ENCODE results near the gene SNAI1. TPM values are rescaled to one million over a fixed set of nuclear protein-coding genes. Genes with fewer than 3 reads are reported as not detected.

Gene SNAI1
- total RNA-seq (1.4 TPM), polyA plus RNA-seq (under 1 TPM in 1 of 4 donors, not detected in 3; 0.34 TPM)

- Histone ChIP-seq H3K9me3 (ENCODE audit: control insufficient read depth in 2 of 2, low read length in 2 of 2) (no peaks in the 10 kb centered on the region), H3K36me3 (ENCODE audit: control insufficient read depth, insufficient read depth, low read length) (no peaks in the 10 kb centered on the region), H3K4me1 (ENCODE audit: control insufficient read depth, insufficient read depth, low read length, poor library complexity, severe bottlenecking) (peaks cover 24% of the 10 kb centered on the region), H3K27me3 (ENCODE audit: control insufficient read depth, insufficient read depth, low read length) (no peaks in the 10 kb centered on the region), H3K4me3 (ENCODE audit: low read depth, low read length) (no peak within 1 kb of the TSS), H3K27ac (ENCODE audit: insufficient read depth, low read length, poor library complexity, severe bottlenecking) (no peak within 1 kb of the TSS)
- H3K4me3 Mint-ChIP-seq = peak within 1 kb of the TSS; percentile 25 to 81 (median 76)
- no peaks in the 10 kb centered on the region for H3K36me3 Mint-ChIP-seq
- H3K9me3 Mint-ChIP-seq = no peaks in the 10 kb centered on the region
- peak within 1 kb of the TSS; percentile 52 to 83 (median 81) for H3K27ac Mint-ChIP-seq
- peaks cover 23% of the 10 kb centered on the region for H3K27me3 Mint-ChIP-seq
- peak; percentile 92 to 93 for ATAC-seq (ENCODE audit: low read depth in 2 of 2)
- peaks cover 0 to 35% (median 10%) of the 10 kb centered on the region in 4 donors for H3K4me1 Mint-ChIP-seq
- DNase-seq = peak; percentile 77 to 88 (median 81)
Observed at GRCh38 chr20:49982346-49983122, at the start of gene SNAI1. Gene SNAI1 (plus strand): TSS chr20:49982980. CDS start chr20:49983060, 80 bp downstream.

DNA sequence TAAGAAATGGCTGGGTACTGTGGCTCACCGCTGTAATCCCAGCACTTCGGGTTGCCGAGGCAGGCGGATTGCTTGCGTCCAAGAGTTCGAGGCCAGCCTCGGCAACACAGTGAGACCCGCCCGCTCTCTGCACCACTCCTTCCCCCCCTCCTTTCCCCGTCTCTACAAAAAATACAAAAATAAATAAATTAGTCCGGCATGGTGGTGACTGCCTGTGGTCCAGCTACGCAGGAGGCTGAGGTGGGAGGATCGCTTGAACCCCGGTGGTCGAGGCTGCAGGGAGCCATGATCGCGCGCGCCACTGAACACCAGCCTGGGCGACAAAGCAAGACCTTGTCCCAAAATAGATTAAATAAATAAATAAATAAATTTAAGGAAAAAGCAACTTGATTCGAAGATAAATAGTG is 47.0 kb upstream of the SNAI1 start:
- Mint-ChIP-seq H3K9me3 (no peaks in the 10 kb centered on the region), H3K4me3 (peak overlapping the region; percentile 95 to 99 (median 98)), H3K36me3 (no peaks in the 10 kb centered on the region), H3K27ac (peak overlapping the region in 2 of 3 donors; percentile 46 to 95), H3K27me3 (peaks cover 4% of the 10 kb centered on the region), H3K4me1 (peaks cover 13 to 48% (median 39%) of the 10 kb centered on the region in 4 donors)
- no peak for ATAC-seq (ENCODE audit: low read depth in 2 of 2)
- DNase-seq = no peak
- peaks cover 12% of the 10 kb centered on the region for H3K36me3 ChIP-seq (ENCODE audit: control insufficient read depth, insufficient read depth, low read length)
- no peaks in the 10 kb centered on the region for H3K27me3 ChIP-seq (ENCODE audit: control insufficient read depth, insufficient read depth, low read length)
- H3K4me3 ChIP-seq (ENCODE audit: low read depth, low read length) = peak overlapping the region; percentile 69
- H3K27ac ChIP-seq (ENCODE audit: insufficient read depth, low read length, poor library complexity, severe bottlenecking) = peak overlapping the region; percentile 88
- H3K9me3 ChIP-seq (ENCODE audit: control insufficient read depth in 2 of 2, low read length in 2 of 2) = no peaks in the 10 kb centered on the region
- peaks cover 39% of the 10 kb centered on the region for H3K4me1 ChIP-seq (ENCODE audit: control insufficient read depth, insufficient read depth, low read length, poor library complexity, severe bottlenecking)

GRCh38 chr20:49936153-49937026 is 46.4 kb upstream of the SNAI1 start, which contains the start of gene RNF114:
Gene RNF114 (plus strand): TSS chr20:49936397. CDS start chr20:49936413, 16 bp downstream.
- DNase-seq (peak; percentile 86 to 91 (median 88)), ATAC-seq (ENCODE audit: low read depth in 2 of 2) (peak; percentile 93 to 96)
- Histone ChIP-seq H3K27ac (ENCODE audit: insufficient read depth, low read length, poor library complexity, severe bottlenecking) (peak within 1 kb of the TSS; percentile 88), H3K4me1 (ENCODE audit: control insufficient read depth, insufficient read depth, low read length, poor library complexity, severe bottlenecking) (peaks cover 45% of the 10 kb centered on the region), H3K9me3 (ENCODE audit: control insufficient read depth in 2 of 2, low read length in 2 of 2) (no peaks in the 10 kb centered on the region), H3K4me3 (ENCODE audit: low read depth, low read length) (peak within 1 kb of the TSS; percentile 98), H3K27me3 (ENCODE audit: control insufficient read depth, insufficient read depth, low read length) (no peaks in the 10 kb centered on the region), H3K36me3 (ENCODE audit: control insufficient read depth, insufficient read depth, low read length) (peaks cover 19% of the 10 kb centered on the region)
- peaks cover 13 to 55% (median 45%) of the 10 kb centered on the region in 4 donors for H3K4me1 Mint-ChIP-seq
- H3K36me3 Mint-ChIP-seq = peaks cover 1% of the 10 kb centered on the region
- peak within 1 kb of the TSS; percentile 95 to 98 (median 97) for H3K27ac Mint-ChIP-seq
- H3K4me3 Mint-ChIP-seq = peak within 1 kb of the TSS; percentile 95 to 99 (median 98)
- H3K27me3 Mint-ChIP-seq = peaks cover 4% of the 10 kb centered on the region
- H3K9me3 Mint-ChIP-seq = no peaks in the 10 kb centered on the region

DNA sequence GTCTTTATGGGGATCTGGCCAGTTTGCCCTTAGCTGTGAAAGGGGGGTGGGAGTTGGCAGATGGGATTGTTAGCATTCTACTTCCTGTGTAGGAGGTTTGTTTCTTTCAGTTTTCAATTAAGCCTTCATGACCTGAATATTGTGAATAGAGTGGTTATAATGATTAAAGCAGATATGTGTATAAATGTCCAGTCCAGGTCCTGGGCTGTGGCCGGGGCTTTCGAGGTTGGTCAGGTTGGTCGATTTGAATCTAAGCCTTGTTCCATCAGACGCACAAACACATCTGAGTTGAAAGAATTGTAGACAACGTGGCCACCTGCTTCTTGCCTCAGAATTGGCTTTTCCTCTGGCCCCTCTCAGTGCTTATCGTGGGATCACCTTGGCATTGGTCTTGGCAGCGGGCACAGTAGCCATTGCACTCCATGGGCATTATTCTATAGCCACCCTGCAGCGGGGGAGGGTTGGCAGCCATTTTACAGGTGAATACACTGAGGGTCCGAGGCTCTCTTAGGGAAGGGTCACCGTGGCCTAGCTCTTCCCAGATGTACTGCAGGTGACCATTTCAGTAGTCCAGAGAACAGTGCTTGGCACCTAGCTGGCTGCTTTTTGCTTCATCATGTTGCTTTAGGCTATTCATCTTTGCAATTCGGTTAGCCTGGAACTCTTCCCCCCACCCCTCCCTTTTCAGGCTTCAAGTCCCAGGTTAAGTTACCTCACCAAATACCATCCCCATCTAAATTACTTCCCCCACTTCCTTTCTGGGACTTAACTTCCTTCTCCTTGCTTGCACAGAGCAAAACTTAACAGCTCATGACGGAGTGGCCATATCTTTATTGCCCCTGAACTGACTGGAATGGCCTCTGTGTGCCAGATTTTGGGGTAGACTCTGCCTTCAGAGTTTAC is 45.5 kb upstream of the SNAI1 start:
- H3K4me1 Mint-ChIP-seq = peaks cover 13 to 62% (median 49%) of the 10 kb centered on the region in 4 donors
- no peak for DNase-seq
- H3K4me1 ChIP-seq (ENCODE audit: control insufficient read depth, insufficient read depth, low read length, poor library complexity, severe bottlenecking) = peaks cover 46% of the 10 kb centered on the region

GRCh38 chr20:49938173-49939163 is 44.3 kb upstream of the SNAI1 start:
- no peak for DNase-seq
- Mint-ChIP-seq H3K36me3 (peaks cover 3% of the 10 kb centered on the region), H3K27me3 (peaks cover 4% of the 10 kb centered on the region), H3K9me3 (no peaks in the 10 kb centered on the region), H3K4me3 (peak overlapping the region; percentile 95 to 99 (median 98)), H3K4me1 (peaks cover 17 to 71% (median 54%) of the 10 kb centered on the region in 4 donors), H3K27ac (peak overlapping the region; percentile 39 to 95 (median 67))
- no peaks in the 10 kb centered on the region for H3K27me3 ChIP-seq (ENCODE audit: control insufficient read depth, insufficient read depth, low read length)
- H3K9me3 ChIP-seq (ENCODE audit: control insufficient read depth in 2 of 2, low read length in 2 of 2) = no peaks in the 10 kb centered on the region
- H3K36me3 ChIP-seq (ENCODE audit: control insufficient read depth, insufficient read depth, low read length) = peaks cover 38% of the 10 kb centered on the region
- peak overlapping the region; percentile 98 for H3K4me3 ChIP-seq (ENCODE audit: low read depth, low read length)
- H3K27ac ChIP-seq (ENCODE audit: insufficient read depth, low read length, poor library complexity, severe bottlenecking) = no peak overlapping the region
- no peak for ATAC-seq (ENCODE audit: low read depth in 2 of 2)
- peaks cover 50% of the 10 kb centered on the region for H3K4me1 ChIP-seq (ENCODE audit: control insufficient read depth, insufficient read depth, low read length, poor library complexity, severe bottlenecking)

More for the DNA sequence above, 45.5 kb upstream of the SNAI1 start:
- Histone ChIP-seq H3K27me3 (ENCODE audit: control insufficient read depth, insufficient read depth, low read length) (no peaks in the 10 kb centered on the region), H3K4me3 (ENCODE audit: low read depth, low read length) (peak overlapping the region; percentile 98), H3K9me3 (ENCODE audit: control insufficient read depth in 2 of 2, low read length in 2 of 2) (no peaks in the 10 kb centered on the region), H3K36me3 (ENCODE audit: control insufficient read depth, insufficient read depth, low read length) (peaks cover 27% of the 10 kb centered on the region), H3K27ac (ENCODE audit: insufficient read depth, low read length, poor library complexity, severe bottlenecking) (peak overlapping the region; percentile 88)
- Mint-ChIP-seq H3K9me3 (no peaks in the 10 kb centered on the region), H3K36me3 (peaks cover 3% of the 10 kb centered on the region), H3K27me3 (peaks cover 4% of the 10 kb centered on the region), H3K27ac (peak overlapping the region; percentile 95 to 98 (median 97)), H3K4me3 (peak overlapping the region; percentile 95 to 99 (median 98))
- ATAC-seq (ENCODE audit: low read depth in 2 of 2) = no peak

DNA sequence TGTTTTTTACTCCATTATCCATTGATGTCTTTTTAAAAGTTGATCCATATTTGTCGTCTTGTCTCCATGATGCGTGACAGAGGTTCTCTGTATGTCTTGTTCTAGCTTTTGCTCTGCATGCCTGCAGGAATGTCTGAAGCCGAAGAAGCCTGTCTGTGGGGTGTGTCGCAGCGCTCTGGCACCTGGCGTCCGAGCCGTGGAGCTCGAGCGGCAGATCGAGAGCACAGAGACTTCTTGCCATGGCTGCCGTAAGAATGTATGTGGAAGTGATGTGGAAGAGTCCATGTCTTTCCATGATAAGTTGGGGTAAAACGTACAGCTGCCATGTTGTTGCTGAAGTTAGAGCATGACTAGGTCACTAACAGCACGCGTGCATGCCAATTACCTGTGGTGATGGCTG is 41.3 kb upstream of the SNAI1 start:
- H3K4me1 Mint-ChIP-seq = peaks cover 9 to 72% (median 45%) of the 10 kb centered on the region in 4 donors
- Histone ChIP-seq H3K27ac (ENCODE audit: insufficient read depth, low read length, poor library complexity, severe bottlenecking) (no peak overlapping the region), H3K4me3 (ENCODE audit: low read depth, low read length) (no peak overlapping the region), H3K27me3 (ENCODE audit: control insufficient read depth, insufficient read depth, low read length) (no peaks in the 10 kb centered on the region), H3K4me1 (ENCODE audit: control insufficient read depth, insufficient read depth, low read length, poor library complexity, severe bottlenecking) (peaks cover 38% of the 10 kb centered on the region), H3K9me3 (ENCODE audit: control insufficient read depth in 2 of 2, low read length in 2 of 2) (no peaks in the 10 kb centered on the region), H3K36me3 (ENCODE audit: control insufficient read depth, insufficient read depth, low read length) (peaks cover 63% of the 10 kb centered on the region)
- H3K27ac Mint-ChIP-seq = peak overlapping the region in 1 of 3 donors; percentile 3
- H3K27me3 Mint-ChIP-seq = peaks cover 4% of the 10 kb centered on the region
- DNase-seq (no peak), ATAC-seq (ENCODE audit: low read depth in 2 of 2) (no peak)
- peak overlapping the region in 2 of 4 donors; percentile 43 to 64 for H3K4me3 Mint-ChIP-seq
- H3K9me3 Mint-ChIP-seq = no peaks in the 10 kb centered on the region
- peaks cover 15% of the 10 kb centered on the region for H3K36me3 Mint-ChIP-seq
